ENCODE measurements around the gene TMPO. TPM values are rescaled to one million over a fixed set of nuclear protein-coding genes. Genes with fewer than 3 reads are reported as not detected.
"Not testable (repeated sequence)": the region's sequence is repeated elsewhere in the genome, so short reads cannot be mapped to it uniquely, and the experiment has no call there.

TMPO gene
- polyA plus RNA-seq, 12 donors = 63.1 to 522 (median 94.5) TPM

GRCh38 chr12:98575013-98575412 is 59.6 kb downstream of the TMPO start:
- DNase-seq = no peak

GRCh38 chr12:98576795-98577194 is 61.4 kb downstream of the TMPO start:
- not testable (repeated sequence) for DNase-seq

DNA sequence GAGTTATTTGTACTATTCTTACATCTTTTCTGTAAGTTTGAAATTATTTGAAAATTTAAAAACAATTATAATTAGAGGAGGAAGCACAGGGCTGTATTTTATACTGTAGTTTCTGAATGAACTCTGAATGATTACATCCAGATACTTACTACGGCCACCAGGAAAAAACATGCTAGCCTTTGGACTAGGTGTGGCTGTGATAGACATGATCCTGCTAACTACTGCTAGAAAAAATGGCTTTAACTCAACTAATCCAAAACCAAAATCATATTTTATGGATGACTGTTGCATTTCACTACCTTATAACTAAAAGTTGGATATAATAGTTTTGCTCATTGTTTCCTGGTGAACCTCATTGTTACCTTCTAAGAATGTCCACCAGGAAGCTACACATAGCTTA is 63.0 kb downstream of the TMPO start:
- DNase-seq = no peak

- DNase-seq = no peak
These were observed 63.4 kb downstream of the TMPO start for GRCh38 chr12:98578821-98579220.

DNA sequence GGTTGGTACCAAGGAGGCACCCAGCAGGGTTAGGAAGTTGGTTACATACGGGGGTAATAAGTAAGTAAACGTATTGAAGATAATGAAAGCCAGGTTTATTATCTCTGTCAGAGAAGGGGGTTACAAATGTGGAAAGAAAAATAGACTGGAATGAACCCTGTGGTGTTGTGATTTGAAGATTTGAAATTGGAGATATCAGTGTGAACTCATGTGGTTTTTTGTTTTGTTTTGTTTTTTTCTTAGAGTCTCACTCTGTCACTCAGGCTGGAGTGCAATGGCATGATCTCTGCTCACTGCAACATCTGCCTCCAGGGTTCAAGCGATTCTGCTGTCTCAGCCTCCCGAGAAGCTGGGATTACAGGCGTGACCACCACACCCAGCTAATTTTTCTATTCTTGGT is 64.0 kb downstream of the TMPO start:
- no peak for DNase-seq

- DNase-seq = no peak
These were observed 64.4 kb downstream of the TMPO start for GRCh38 chr12:98579835-98580234.

DNA sequence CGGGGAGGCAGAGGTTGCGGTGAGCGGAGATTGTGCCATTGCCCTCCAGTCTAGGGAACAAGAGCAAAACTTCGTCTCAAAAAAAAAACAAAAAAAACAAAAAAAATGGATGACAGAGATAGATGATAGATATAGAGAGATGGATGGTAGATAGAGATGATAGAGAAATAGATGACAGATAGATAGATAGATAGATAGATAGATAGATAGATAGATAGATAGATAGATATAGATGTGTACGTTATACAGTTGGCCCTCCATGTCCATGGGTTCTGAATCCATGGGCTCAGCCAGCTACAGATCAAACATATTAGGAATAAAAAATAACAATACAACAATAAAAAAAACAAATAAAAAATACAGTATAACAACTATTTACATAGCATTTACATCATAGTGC is 65.3 kb downstream of the TMPO start:
- DNase-seq = no peak

DNA sequence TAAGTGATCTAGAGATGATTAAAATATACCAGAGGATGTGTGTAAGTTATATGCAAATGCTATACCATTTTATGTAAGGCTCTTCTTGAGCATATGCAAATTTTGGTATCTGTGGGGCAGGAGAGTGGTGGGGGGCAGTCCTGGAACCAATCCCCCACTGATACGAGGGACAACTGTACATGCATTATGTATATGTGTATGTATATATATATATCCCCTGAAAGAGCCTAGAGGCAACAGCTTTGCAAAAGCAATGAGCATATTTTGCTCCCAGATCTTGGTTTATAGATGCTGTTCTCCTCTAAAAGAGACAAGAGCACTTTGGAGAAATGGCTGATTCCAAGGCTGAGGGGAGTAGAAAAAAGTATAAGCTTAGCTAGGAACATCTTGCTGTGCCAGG is 65.7 kb downstream of the TMPO start:
- DNase-seq = no peak

- DNase-seq = no peak
These were observed 66.7 kb downstream of the TMPO start for GRCh38 chr12:98582093-98582492.

GRCh38 chr12:98587084-98587483 is 71.7 kb downstream of the TMPO start:
- DNase-seq = no peak

GRCh38 chr12:98591209-98591608 is 75.8 kb downstream of the TMPO start:
- DNase-seq = no peak

DNA sequence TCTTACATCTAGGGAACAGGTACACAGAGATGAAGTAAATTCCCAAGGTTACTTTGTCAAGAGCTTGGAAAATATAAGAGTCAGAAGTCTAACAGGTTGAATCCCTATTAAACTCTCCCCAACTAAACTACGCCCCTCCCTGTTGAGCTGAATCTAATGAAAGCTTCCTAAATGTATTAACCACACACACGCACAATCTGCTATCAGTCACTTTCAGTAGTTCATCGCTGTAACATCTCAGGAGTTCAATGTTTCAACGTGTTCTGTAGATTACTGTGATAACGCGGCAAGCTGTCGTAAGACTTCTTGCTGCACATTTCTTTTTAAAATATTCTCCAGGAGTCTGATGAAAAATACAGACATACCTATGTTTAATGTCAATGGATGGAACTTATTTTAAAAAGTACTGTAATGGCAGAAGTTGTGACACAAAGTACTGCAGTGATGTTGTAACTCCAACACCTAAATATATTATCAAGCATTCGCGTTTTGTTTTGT is 77.5 kb downstream of the TMPO start:
- no peak for DNase-seq

GRCh38 chr12:98593351-98594049 is 78.1 kb downstream of the TMPO start, which contains the start of gene SLC25A3:
Gene SLC25A3, plus strand, starts transcription at chr12:98593686. Its CDS starts 293 bp downstream, at chr12:98593979.
- peak; percentile 98 for DNase-seq

DNA sequence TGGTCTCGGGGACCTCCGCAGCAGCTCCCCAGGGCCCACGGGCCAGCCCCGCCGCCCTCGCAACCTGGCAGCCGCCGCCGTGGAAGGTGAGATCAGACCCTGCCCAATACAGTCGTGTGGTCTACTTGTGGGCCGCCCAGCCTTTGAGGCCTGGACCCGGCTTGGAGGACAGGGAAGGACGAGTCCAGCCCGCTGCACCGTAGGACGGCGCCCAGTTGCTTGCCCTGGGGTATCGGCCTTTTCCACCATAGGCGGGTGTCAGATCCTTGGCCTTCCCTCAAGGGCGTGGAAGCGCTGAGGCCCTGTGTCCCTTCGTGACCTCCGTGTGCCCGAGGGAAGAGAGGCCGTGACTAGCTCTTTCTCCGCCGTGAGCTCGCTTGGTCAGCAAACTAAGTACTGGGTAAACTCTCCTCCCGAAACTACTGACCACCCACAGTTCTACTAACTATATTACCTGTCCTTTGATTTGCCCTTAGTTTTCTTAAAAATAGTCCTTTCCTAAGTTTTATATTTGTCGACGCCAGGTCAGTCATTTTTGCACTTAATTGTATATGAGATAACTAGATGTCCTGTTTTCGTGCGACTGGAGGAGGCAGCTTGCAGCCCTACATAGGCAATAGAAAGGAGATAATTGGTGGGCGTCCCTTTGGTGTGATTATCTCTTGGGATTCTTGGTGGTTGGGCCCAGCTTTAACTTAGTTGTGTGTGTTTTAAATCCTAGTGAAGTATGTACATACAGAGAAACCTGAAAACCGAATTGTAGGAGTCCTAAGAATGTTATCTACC is 78.9 kb downstream of the TMPO start:
- peak; percentile 41 for DNase-seq

GRCh38 chr12:98595243-98595988 is 80.0 kb downstream of the TMPO start:
- no peak for DNase-seq

DNA sequence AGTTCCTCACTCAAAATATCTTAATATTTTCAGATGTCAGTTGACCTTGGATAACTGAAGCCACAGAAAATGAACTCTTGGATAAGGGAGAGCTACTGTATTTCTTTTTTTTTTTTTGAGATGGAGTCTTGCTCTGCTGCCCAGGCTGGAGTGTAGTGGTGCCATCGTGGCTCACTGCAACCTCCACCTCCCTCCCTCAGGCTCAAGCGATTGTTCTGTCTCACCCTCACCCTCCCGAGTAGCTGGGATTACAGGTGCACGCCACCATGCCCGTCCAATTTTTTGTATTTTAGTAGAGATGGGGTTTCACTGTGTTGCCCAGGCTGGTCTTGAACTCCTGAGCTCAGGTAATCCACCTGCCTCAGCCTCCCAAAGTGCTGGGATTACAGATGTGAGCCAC is 81.9 kb downstream of the TMPO start:
- not testable (repeated sequence) for DNase-seq

Other genes starting within 250 kb of the TMPO start
- 100 to 1,000 TPM; 237 to 832 (median 664) TPM for gene SLC25A3, start 78.1 kb downstream of the TMPO start, polyA plus RNA-seq (ENCODE audit: insufficient read length in 12 of 12)
- gene IKBIP, start 129.2 kb downstream of the TMPO start, polyA plus RNA-seq (ENCODE audit: insufficient read length in 12 of 12) = 10 to 100 TPM in 11 of 12 donors, not detected in 1; 19.0 to 48.2 (median 24.7) TPM
- gene APAF1, start 129.7 kb downstream of the TMPO start, polyA plus RNA-seq (ENCODE audit: insufficient read length in 12 of 12) = 10 to 100 TPM in 11 of 12 donors, not detected in 1; 24.0 to 41.3 (median 36.2) TPM